Loucy (cell line): ENCODE results near the gene ZSWIM6.

Experiments
- H2AFZ ChIP-seq: fragments of 200-600 bp; sonication (generic); 2 replicates; pipeline ENCODE4 v1.6.0; 2016; ENCODE audit warnings: antibody characterized with exemption, mild to moderate bottlenecking, low read length, moderate library complexity
- H3F3A ChIP-seq: fragments of 200-600 bp; 2 replicates; pipeline ENCODE4 v1.6.0; 2016; ENCODE audit warnings: antibody characterized with exemption, low read depth, mild to moderate bottlenecking
- H3K27me3 ChIP-seq: fragments of 200-600 bp; sonication (generic); 2 replicates; pipeline ENCODE4 v1.6.1; 2014; ENCODE audit warnings: low read length, mild to moderate bottlenecking; ENCODE audit not compliant: insufficient read depth, poor library complexity, severe bottlenecking
- H3K36me3 ChIP-seq: fragments of 200-600 bp; sonication (generic); 2 replicates; pipeline ENCODE4 v1.6.1; 2016; ENCODE audit warnings: low read length; ENCODE audit not compliant: insufficient read depth
- H3K4me1 ChIP-seq: fragments of 200-600 bp; sonication (generic); 2 replicates; pipeline ENCODE4 v1.5.1; 2014; ENCODE audit warnings: low read length, mild to moderate bottlenecking; ENCODE audit not compliant: insufficient read depth, poor library complexity, severe bottlenecking
- H3K4me2 ChIP-seq: fragments of 200-600 bp; sonication (generic); 2 replicates; pipeline ENCODE4 v1.6.0; 2014; ENCODE audit warnings: antibody characterized with exemption, low read length, low read depth, mild to moderate bottlenecking; ENCODE audit not compliant: poor library complexity, severe bottlenecking
- H3K4me3 ChIP-seq: fragments of 200-600 bp; sonication (generic); 2 replicates; pipeline ENCODE4 v1.5.1; 2014; ENCODE audit warnings: low read length, mild to moderate bottlenecking, mixed read lengths; ENCODE audit not compliant: poor library complexity, severe bottlenecking
- H3K79me2 ChIP-seq: fragments of 200-600 bp; sonication (generic); 2 replicates; pipeline ENCODE4 v1.6.1; 2014; ENCODE audit warnings: low read length; ENCODE audit not compliant: insufficient read depth
- H3K9ac ChIP-seq: fragments of 200-600 bp; sonication (generic); 2 replicates; pipeline ENCODE4 v1.6.0; 2014; ENCODE audit warnings: mild to moderate bottlenecking, low read depth, low read length, moderate library complexity; ENCODE audit not compliant: poor library complexity, severe bottlenecking
- H3K9me2 ChIP-seq: fragments of 200-600 bp; sonication (generic); replicated peaks from 2 replicates; pipeline ENCODE4 v1.6.1; 2016; ENCODE audit warnings: low read depth, low read length, mixed read lengths
- H3K9me3 ChIP-seq: fragments of 200-600 bp; sonication (generic); 2 replicates; pipeline ENCODE4 v1.6.1; 2014; ENCODE audit warnings: mild to moderate bottlenecking, antibody characterized with exemption, low read length, low read depth; ENCODE audit not compliant: insufficient read depth
- H4K20me1 ChIP-seq: fragments of 200-600 bp; sonication (generic); 2 replicates; pipeline ENCODE4 v1.6.0; 2014; ENCODE audit warnings: antibody characterized with exemption, low read length, mild to moderate bottlenecking; ENCODE audit not compliant: insufficient read depth, poor library complexity, severe bottlenecking
- EZH2phosphoT487 ChIP-seq: fragments of 200-600 bp; IDR thresholded peaks from 2 replicates; pipeline ENCODE4 v1.6.1; 2018; ENCODE audit warnings: antibody characterized with exemption, mild to moderate bottlenecking, moderate library complexity, borderline replicate concordance
- TF ChIP-seq, protein P1 (sequence below): fragments of 200-600 bp; sonication (generic); conservative IDR thresholded peaks from 2 replicates; pipeline ENCODE4 v1.5.1; 2014; ENCODE audit warnings: mild to moderate bottlenecking, antibody characterized with exemption, low read length

ZSWIM6 gene

DNA sequence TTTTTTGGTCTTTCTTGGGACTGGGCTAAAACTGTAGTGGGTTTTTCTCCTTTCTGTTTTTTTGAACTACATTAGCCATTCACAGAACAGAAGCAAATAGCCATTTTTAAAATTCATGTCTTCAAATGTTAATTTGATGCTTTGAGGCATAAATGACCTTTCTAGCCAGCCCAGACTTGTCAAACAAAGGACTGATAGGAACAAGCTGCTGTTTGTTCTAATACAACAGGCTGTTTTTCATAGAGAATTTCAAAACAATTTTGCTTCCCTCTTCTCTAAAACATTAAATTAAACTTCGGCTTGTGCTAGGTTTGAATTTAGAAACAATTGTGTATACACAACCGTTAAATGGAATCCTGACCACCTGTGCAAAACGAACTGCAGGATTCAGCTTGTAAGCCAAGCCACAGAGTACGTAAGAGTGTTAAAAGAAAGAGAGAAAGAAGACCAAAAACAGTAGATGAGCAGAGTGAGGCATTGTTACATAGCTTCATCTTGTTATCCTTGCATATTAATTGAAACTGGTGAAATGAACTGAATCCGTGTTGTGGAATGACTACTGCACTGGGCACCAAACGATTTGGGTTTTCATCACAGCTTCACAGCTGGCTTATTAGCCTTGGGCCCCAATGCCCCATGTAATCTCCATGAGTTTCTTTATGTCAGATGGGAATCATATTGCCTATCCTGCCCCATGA, 100.0 kb downstream of the ZSWIM6 start:
- no peak overlapping the region for H3K4me3 ChIP-seq
- no peak overlapping the region for H2AFZ ChIP-seq
- H3F3A ChIP-seq = no peaks in the 10 kb centered on the region
- no peaks in the 10 kb centered on the region for H3K36me3 ChIP-seq
- no peaks in the 10 kb centered on the region for H4K20me1 ChIP-seq
- no peak overlapping the region for H3K4me2 ChIP-seq
- no peak overlapping the region for H3K9ac ChIP-seq
- TF ChIP-seq, protein P1, sequence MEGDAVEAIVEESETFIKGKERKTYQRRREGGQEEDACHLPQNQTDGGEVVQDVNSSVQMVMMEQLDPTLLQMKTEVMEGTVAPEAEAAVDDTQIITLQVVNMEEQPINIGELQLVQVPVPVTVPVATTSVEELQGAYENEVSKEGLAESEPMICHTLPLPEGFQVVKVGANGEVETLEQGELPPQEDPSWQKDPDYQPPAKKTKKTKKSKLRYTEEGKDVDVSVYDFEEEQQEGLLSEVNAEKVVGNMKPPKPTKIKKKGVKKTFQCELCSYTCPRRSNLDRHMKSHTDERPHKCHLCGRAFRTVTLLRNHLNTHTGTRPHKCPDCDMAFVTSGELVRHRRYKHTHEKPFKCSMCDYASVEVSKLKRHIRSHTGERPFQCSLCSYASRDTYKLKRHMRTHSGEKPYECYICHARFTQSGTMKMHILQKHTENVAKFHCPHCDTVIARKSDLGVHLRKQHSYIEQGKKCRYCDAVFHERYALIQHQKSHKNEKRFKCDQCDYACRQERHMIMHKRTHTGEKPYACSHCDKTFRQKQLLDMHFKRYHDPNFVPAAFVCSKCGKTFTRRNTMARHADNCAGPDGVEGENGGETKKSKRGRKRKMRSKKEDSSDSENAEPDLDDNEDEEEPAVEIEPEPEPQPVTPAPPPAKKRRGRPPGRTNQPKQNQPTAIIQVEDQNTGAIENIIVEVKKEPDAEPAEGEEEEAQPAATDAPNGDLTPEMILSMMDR = no peak
- no peak for TF ChIP-seq EZH2phosphoT487
- H3K9me3 ChIP-seq = no peaks in the 10 kb centered on the region
- H3K9me2 ChIP-seq = no peaks in the 10 kb centered on the region
- H3K27me3 ChIP-seq = no peaks in the 10 kb centered on the region
- H3K4me1 ChIP-seq = no peaks in the 10 kb centered on the region
- H3K79me2 ChIP-seq = peaks cover 8% of the 10 kb centered on the region; the same call in 1 of the 2 replicates

DNA sequence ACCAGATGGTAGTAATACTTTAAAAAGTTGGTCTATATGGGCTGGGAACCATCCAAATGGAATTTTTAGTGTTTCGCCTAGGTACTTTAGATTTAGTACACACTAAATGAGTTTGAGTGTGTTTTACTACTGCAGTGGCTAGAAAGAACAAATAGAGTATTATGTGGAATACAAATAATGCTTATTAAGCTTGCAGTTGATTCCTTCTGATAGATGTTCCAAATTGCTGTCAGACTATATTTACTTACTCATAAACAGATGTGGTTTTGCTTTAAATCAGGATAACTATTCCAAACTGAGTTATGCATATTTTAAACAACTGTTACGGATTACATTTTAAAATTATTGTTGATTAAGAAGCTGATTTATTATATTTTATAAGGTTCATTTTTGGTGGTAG, 103.3 kb downstream of the ZSWIM6 start:
- H2AFZ ChIP-seq = no peak overlapping the region
- H3K4me1 ChIP-seq = no peaks in the 10 kb centered on the region
- H4K20me1 ChIP-seq = no peaks in the 10 kb centered on the region
- H3K79me2 ChIP-seq = peaks cover 9% of the 10 kb centered on the region; the same call in 1 of the 2 replicates
- H3K9me2 ChIP-seq = no peaks in the 10 kb centered on the region
- TF ChIP-seq EZH2phosphoT487 = no peak
- TF ChIP-seq, protein P1 = no peak
- H3K4me2 ChIP-seq = no peak overlapping the region
- no peak overlapping the region for H3K9ac ChIP-seq
- H3F3A ChIP-seq = no peaks in the 10 kb centered on the region
- no peaks in the 10 kb centered on the region for H3K27me3 ChIP-seq
- no peaks in the 10 kb centered on the region for H3K9me3 ChIP-seq
- no peaks in the 10 kb centered on the region for H3K36me3 ChIP-seq
- H3K4me3 ChIP-seq = no peak overlapping the region

DNA sequence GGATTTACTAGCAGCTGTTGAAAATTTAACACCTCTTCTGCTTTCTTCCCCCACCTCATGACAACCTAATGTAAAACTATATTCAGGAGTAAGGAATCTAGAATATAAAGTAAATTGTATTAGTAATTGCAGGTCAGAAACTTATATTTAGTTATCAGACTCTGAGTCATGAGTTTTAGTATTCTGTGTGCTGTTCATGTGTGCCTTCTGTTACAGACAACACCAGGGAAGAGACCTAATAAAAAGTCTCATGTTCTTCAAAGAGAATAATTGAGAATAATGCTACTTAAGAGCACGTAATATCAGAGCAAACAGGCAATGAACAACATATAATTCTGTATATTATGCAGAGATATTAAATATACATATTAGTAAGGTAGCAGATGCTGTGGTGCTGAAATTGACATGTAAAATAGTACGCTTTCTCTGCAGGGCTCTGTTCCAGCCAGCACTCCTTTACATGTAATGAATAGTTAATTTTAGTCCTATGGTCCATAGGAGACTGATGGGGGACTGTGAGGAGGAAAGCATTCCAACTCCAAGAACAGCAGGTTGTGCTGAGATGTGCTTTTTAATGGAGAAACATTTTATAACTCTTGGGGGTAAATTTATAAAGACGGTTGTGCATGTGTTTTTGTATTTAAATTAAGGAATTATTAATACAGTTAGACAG, 106.4 kb downstream of the ZSWIM6 start:
- Histone ChIP-seq H3F3A (no peaks in the 10 kb centered on the region), H3K36me3 (no peaks in the 10 kb centered on the region), H4K20me1 (no peaks in the 10 kb centered on the region), H3K27me3 (no peaks in the 10 kb centered on the region), H3K9ac (no peak overlapping the region), H3K4me3 (no peak overlapping the region), H3K9me3 (peaks cover 16% of the 10 kb centered on the region; the same call in 1 of the 2 replicates), H3K9me2 (no peaks in the 10 kb centered on the region), H3K4me2 (no peak overlapping the region), H2AFZ (no peak overlapping the region), H3K79me2 (peaks cover 6% of the 10 kb centered on the region; the same call in 1 of the 2 replicates), H3K4me1 (no peaks in the 10 kb centered on the region)
- TF ChIP-seq, protein P1 = no peak
- TF ChIP-seq EZH2phosphoT487 = no peak
